ENCODE measurements around the gene EPHB2. TPM values are rescaled to one million over a fixed set of nuclear protein-coding genes. Genes with fewer than 3 reads are reported as not detected.

EPHB2 gene
- polyA plus RNA-seq, 4 donors, result 1.1 to 52.5 (median 15.8) TPM

- 50 to 65% (median 63%) methylated on average over 12 of the region's 12 CpGs for WGBS, 3 donors
- FAIRE-seq, result no peak
- Histone ChIP-seq H3K9me3 (ENCODE audit: control insufficient read depth in 2 of 2, insufficient read depth in 1 of 2, low read depth in 1 of 2, low read length in 1 of 2) (no peaks in the 10 kb centered on the region), H3K36me3 (ENCODE audit: control insufficient read depth in 3 of 3, insufficient read depth in 2 of 3, low read depth in 1 of 3, low read length in 3 of 3) (peaks cover 0 to 38% (median 0%) of the 10 kb centered on the region in 3 donors), H3K4me3 (ENCODE audit: low read depth in 1 of 3, low read length in 3 of 3) (no peak overlapping the region), H3K27ac (ENCODE audit: low read depth in 1 of 3, low read length in 2 of 3) (no peak overlapping the region), H3K27me3 (ENCODE audit: control insufficient read depth in 3 of 3, insufficient read depth in 3 of 3, low read length in 3 of 3) (no peaks in the 10 kb centered on the region), H3K4me1 (ENCODE audit: control insufficient read depth in 3 of 3, insufficient read depth in 2 of 3, low read depth in 1 of 3, low read length in 2 of 3) (peaks cover 0 to 25% (median 9%) of the 10 kb centered on the region in 3 donors)
- DNase-seq, result no peak
Observed at GRCh38 chr1:22747021-22747734, 36.5 kb downstream of the EPHB2 start.

GRCh38 chr1:22747735-22748073 lies 37.1 kb downstream of the EPHB2 start:
- Histone ChIP-seq H3K4me3 (ENCODE audit: low read depth in 1 of 3, low read length in 3 of 3) (no peak overlapping the region), H3K4me1 (ENCODE audit: control insufficient read depth in 3 of 3, insufficient read depth in 2 of 3, low read depth in 1 of 3, low read length in 2 of 3) (peaks cover 0 to 25% (median 9%) of the 10 kb centered on the region in 3 donors), H3K27me3 (ENCODE audit: control insufficient read depth in 3 of 3, insufficient read depth in 3 of 3, low read length in 3 of 3) (no peaks in the 10 kb centered on the region), H3K36me3 (ENCODE audit: control insufficient read depth in 3 of 3, insufficient read depth in 2 of 3, low read depth in 1 of 3, low read length in 3 of 3) (peaks cover 0 to 38% (median 0%) of the 10 kb centered on the region in 3 donors), H3K27ac (ENCODE audit: low read depth in 1 of 3, low read length in 2 of 3) (no peak overlapping the region), H3K9me3 (ENCODE audit: control insufficient read depth in 2 of 2, insufficient read depth in 1 of 2, low read depth in 1 of 2, low read length in 1 of 2) (no peaks in the 10 kb centered on the region)
- DNase-seq (no peak), FAIRE-seq (no peak)
- WGBS, 3 donors, result 67 to 77% (median 70%) methylated on average over 4 of the region's 4 CpGs

- Histone ChIP-seq H3K27ac (ENCODE audit: low read depth in 1 of 3, low read length in 2 of 3) (peak overlapping the region in 1 of 3 donors; percentile 30), H3K9me3 (ENCODE audit: control insufficient read depth in 2 of 2, insufficient read depth in 1 of 2, low read depth in 1 of 2, low read length in 1 of 2) (no peaks in the 10 kb centered on the region)
- FAIRE-seq, result no peak
Observed at GRCh38 chr1:22749503-22749902, 38.9 kb downstream of the EPHB2 start.

DNA sequence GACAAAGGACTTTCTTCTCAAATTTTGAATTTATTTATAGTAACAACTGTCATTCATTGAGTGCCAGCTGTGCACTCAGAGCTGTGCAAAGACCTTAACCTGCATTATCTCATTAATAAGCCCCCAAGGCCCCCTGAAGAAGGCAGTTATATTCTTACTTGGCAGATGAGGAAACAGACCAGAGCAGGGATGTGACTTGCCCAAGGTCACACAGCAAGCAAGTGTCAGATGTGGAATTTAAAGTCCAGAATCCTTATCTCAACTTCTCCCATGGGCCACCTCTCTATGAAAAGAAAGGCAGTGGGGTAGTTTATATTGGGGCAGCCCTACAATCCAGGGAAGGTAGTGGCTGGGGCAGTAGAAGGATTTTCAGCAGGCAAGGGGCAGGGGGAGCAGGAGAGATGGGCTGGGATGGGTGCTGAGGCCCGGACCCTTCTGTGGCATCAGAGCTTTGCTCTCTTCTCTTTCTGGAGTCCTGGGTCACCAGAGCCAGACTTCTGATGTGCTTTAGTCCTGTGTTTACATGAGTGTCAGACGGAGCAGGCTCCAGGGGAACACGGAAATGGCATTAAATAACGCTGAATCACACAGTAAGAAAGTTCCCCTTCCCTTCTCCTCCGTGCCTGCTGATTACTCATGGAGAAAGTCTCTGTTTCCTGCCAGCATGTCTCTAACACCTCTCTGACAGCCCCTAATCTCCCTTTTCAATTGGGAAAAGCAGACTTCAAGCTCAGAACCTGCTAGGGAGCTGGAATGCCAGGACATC lies 39.5 kb downstream of the EPHB2 start:
- H3K27me3 ChIP-seq (ENCODE audit: control insufficient read depth in 3 of 3, insufficient read depth in 3 of 3, low read length in 3 of 3), result no peaks in the 10 kb centered on the region
- no peaks in the 10 kb centered on the region for H3K9me3 ChIP-seq (ENCODE audit: control insufficient read depth in 2 of 2, insufficient read depth in 1 of 2, low read depth in 1 of 2, low read length in 1 of 2)
- DNase-seq (peak in 1 of 2 donors; percentile 65), FAIRE-seq (no peak)
- H3K4me1 ChIP-seq (ENCODE audit: control insufficient read depth in 3 of 3, insufficient read depth in 2 of 3, low read depth in 1 of 3, low read length in 2 of 3), result peaks cover 0 to 25% (median 9%) of the 10 kb centered on the region in 3 donors
- H3K36me3 ChIP-seq (ENCODE audit: control insufficient read depth in 3 of 3, insufficient read depth in 2 of 3, low read depth in 1 of 3, low read length in 3 of 3), result peaks cover 0 to 39% (median 0%) of the 10 kb centered on the region in 3 donors
- H3K27ac ChIP-seq (ENCODE audit: low read depth in 1 of 3, low read length in 2 of 3), result peak overlapping the region in 2 of 3 donors; percentile 31 to 82
- H3K4me3 ChIP-seq (ENCODE audit: low read depth in 1 of 3, low read length in 3 of 3), result no peak overlapping the region
- WGBS, 3 donors, result 3 to 13% (median 5%) methylated on average over 5 of the region's 5 CpGs

More at GRCh38 chr1:22749503-22749902, 38.9 kb downstream of the EPHB2 start:
- H3K27me3 ChIP-seq (ENCODE audit: control insufficient read depth in 3 of 3, insufficient read depth in 3 of 3, low read length in 3 of 3), result no peaks in the 10 kb centered on the region
- peaks cover 0 to 25% (median 9%) of the 10 kb centered on the region in 3 donors for H3K4me1 ChIP-seq (ENCODE audit: control insufficient read depth in 3 of 3, insufficient read depth in 2 of 3, low read depth in 1 of 3, low read length in 2 of 3)
- peaks cover 0 to 42% (median 0%) of the 10 kb centered on the region in 3 donors for H3K36me3 ChIP-seq (ENCODE audit: control insufficient read depth in 3 of 3, insufficient read depth in 2 of 3, low read depth in 1 of 3, low read length in 3 of 3)
- DNase-seq, result no peak
- H3K4me3 ChIP-seq (ENCODE audit: low read depth in 1 of 3, low read length in 3 of 3), result no peak overlapping the region
- 50 to 71% (median 51%) methylated on average over 4 of the region's 4 CpGs for WGBS, 3 donors

DNA sequence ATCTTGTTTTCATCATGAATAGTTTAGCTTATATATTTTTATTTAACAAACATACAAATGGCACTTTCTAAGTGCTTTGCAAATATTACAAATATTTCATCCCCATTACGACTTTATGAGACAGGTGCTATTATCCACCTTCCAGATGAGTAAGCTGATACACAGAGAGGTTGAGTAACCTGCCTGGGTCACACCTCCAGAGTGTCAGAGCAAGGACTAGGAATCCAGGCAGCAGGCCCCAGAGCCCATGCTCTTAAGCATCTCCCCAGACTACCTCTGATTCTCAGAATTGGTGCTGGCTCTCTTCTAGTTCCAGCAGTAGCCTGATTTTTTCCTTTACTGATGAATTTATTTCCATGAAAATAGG lies 40.0 kb downstream of the EPHB2 start:
- FAIRE-seq (no peak), DNase-seq (no peak)
- Histone ChIP-seq H3K27me3 (ENCODE audit: control insufficient read depth in 3 of 3, insufficient read depth in 3 of 3, low read length in 3 of 3) (no peaks in the 10 kb centered on the region), H3K4me1 (ENCODE audit: control insufficient read depth in 3 of 3, insufficient read depth in 2 of 3, low read depth in 1 of 3, low read length in 2 of 3) (peaks cover 0 to 23% (median 9%) of the 10 kb centered on the region in 3 donors), H3K27ac (ENCODE audit: low read depth in 1 of 3, low read length in 2 of 3) (peak overlapping the region in 2 of 3 donors; percentile 31 to 82), H3K9me3 (ENCODE audit: control insufficient read depth in 2 of 2, insufficient read depth in 1 of 2, low read depth in 1 of 2, low read length in 1 of 2) (no peaks in the 10 kb centered on the region), H3K4me3 (ENCODE audit: low read depth in 1 of 3, low read length in 3 of 3) (no peak overlapping the region), H3K36me3 (ENCODE audit: control insufficient read depth in 3 of 3, insufficient read depth in 2 of 3, low read depth in 1 of 3, low read length in 3 of 3) (peaks cover 0 to 41% (median 0%) of the 10 kb centered on the region in 3 donors)
- 0 to 21% (median 9%) methylated on average over 1 of the region's 1 CpG for WGBS, 3 donors

GRCh38 chr1:22751124-22751531 lies 40.5 kb downstream of the EPHB2 start:
- Histone ChIP-seq H3K4me3 (ENCODE audit: low read depth in 1 of 3, low read length in 3 of 3) (no peak overlapping the region), H3K4me1 (ENCODE audit: control insufficient read depth in 3 of 3, insufficient read depth in 2 of 3, low read depth in 1 of 3, low read length in 2 of 3) (peaks cover 0 to 19% (median 7%) of the 10 kb centered on the region in 3 donors), H3K27me3 (ENCODE audit: control insufficient read depth in 3 of 3, insufficient read depth in 3 of 3, low read length in 3 of 3) (no peaks in the 10 kb centered on the region), H3K9me3 (ENCODE audit: control insufficient read depth in 2 of 2, insufficient read depth in 1 of 2, low read depth in 1 of 2, low read length in 1 of 2) (no peaks in the 10 kb centered on the region), H3K36me3 (ENCODE audit: control insufficient read depth in 3 of 3, insufficient read depth in 2 of 3, low read depth in 1 of 3, low read length in 3 of 3) (peaks cover 0 to 36% (median 0%) of the 10 kb centered on the region in 3 donors), H3K27ac (ENCODE audit: low read depth in 1 of 3, low read length in 2 of 3) (peak overlapping the region in 1 of 3 donors; percentile 82)
- FAIRE-seq, result no peak
- DNase-seq, result peak in 1 of 2 donors; percentile 57
- 6 to 61% (median 24%) methylated on average over 6 of the region's 6 CpGs for WGBS, 3 donors

DNA sequence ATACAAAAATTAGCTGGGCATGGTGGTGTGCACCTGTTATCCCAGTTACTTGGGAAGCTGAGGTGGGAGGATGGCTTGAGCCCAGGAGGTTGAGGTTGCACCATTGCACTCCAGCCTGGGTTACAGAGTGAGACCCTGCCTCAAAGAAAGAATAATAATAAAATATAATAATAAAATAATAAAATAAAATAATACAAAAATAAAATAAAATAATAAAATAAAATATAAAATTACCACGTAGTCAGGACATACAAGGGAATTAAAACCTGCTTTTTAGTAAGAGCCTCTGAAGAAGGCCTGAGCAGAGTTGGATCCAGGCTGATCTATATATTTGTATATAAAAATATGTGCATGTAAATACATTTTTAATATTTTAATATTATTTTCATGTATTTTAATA lies 41.7 kb downstream of the EPHB2 start:
- DNase-seq, result no peak
- H3K9me3 ChIP-seq (ENCODE audit: control insufficient read depth in 2 of 2, insufficient read depth in 1 of 2, low read depth in 1 of 2, low read length in 1 of 2), result no peaks in the 10 kb centered on the region
- 83 to 89% (median 86%) methylated on average over 1 of the region's 1 CpG for WGBS, 3 donors
- peaks cover 0 to 30% (median 0%) of the 10 kb centered on the region in 3 donors for H3K36me3 ChIP-seq (ENCODE audit: control insufficient read depth in 3 of 3, insufficient read depth in 2 of 3, low read depth in 1 of 3, low read length in 3 of 3)
- peaks cover 0 to 13% (median 3%) of the 10 kb centered on the region in 3 donors for H3K4me1 ChIP-seq (ENCODE audit: control insufficient read depth in 3 of 3, insufficient read depth in 2 of 3, low read depth in 1 of 3, low read length in 2 of 3)
- no peak overlapping the region for H3K4me3 ChIP-seq (ENCODE audit: low read depth in 1 of 3, low read length in 3 of 3)
- H3K27ac ChIP-seq (ENCODE audit: low read depth in 1 of 3, low read length in 2 of 3), result no peak overlapping the region
- no peaks in the 10 kb centered on the region for H3K27me3 ChIP-seq (ENCODE audit: control insufficient read depth in 3 of 3, insufficient read depth in 3 of 3, low read length in 3 of 3)
- no peak for FAIRE-seq

DNA sequence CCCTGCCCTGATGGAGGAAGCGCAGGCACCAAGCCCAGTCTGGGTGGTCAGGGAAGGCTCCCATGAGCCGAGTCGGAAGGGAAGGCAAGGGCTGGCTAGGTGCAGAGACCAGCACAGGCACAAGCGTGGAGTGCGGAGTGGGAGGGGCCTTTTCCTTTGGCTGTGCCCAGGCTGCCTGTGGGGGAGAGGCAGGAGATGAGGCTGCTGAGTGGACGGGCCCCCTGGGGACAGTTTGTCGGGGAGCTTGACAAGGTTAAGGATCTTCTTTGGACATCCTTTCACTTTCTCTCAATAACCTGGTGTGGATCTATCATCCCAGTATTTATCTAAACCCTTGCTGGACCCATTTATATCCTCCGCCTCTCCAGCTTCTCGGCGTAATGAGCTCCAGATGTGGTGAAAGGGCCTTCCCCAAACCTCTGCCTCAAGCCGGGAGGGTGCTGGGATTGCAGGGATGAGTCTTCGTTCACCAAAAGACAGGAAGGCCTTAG lies 42.9 kb downstream of the EPHB2 start:
- DNase-seq (no peak), FAIRE-seq (no peak)
- H3K4me3 ChIP-seq (ENCODE audit: low read depth in 1 of 3, low read length in 3 of 3), result no peak overlapping the region
- peak overlapping the region in 1 of 3 donors; percentile 13 for H3K27ac ChIP-seq (ENCODE audit: low read depth in 1 of 3, low read length in 2 of 3)
- no peaks in the 10 kb centered on the region for H3K27me3 ChIP-seq (ENCODE audit: control insufficient read depth in 3 of 3, insufficient read depth in 3 of 3, low read length in 3 of 3)
- H3K9me3 ChIP-seq (ENCODE audit: control insufficient read depth in 2 of 2, insufficient read depth in 1 of 2, low read depth in 1 of 2, low read length in 1 of 2), result no peaks in the 10 kb centered on the region
- 67 to 78% (median 76%) methylated on average over 12 of the region's 12 CpGs for WGBS, 3 donors
- peaks cover 0 to 31% (median 0%) of the 10 kb centered on the region in 3 donors for H3K36me3 ChIP-seq (ENCODE audit: control insufficient read depth in 3 of 3, insufficient read depth in 2 of 3, low read depth in 1 of 3, low read length in 3 of 3)
- H3K4me1 ChIP-seq (ENCODE audit: control insufficient read depth in 3 of 3, insufficient read depth in 2 of 3, low read depth in 1 of 3, low read length in 2 of 3), result peaks cover 0 to 13% (median 3%) of the 10 kb centered on the region in 3 donors
